Dedifferentiated amniotic fluid mesenchymal stem cell (primary cell): ENCODE measurements around the gene ELMOD1.
"Not testable (repeated sequence)": the region's sequence is repeated elsewhere in the genome, so short reads cannot be mapped to it uniquely, and the experiment has no call there.

Source experiments
- DNase-seq: peaks from one replicate; pipeline ENCODE4 v3.0.0-alpha.2; 2016; ENCODE audit errors: extremely low spot score

Gene ELMOD1

DNA sequence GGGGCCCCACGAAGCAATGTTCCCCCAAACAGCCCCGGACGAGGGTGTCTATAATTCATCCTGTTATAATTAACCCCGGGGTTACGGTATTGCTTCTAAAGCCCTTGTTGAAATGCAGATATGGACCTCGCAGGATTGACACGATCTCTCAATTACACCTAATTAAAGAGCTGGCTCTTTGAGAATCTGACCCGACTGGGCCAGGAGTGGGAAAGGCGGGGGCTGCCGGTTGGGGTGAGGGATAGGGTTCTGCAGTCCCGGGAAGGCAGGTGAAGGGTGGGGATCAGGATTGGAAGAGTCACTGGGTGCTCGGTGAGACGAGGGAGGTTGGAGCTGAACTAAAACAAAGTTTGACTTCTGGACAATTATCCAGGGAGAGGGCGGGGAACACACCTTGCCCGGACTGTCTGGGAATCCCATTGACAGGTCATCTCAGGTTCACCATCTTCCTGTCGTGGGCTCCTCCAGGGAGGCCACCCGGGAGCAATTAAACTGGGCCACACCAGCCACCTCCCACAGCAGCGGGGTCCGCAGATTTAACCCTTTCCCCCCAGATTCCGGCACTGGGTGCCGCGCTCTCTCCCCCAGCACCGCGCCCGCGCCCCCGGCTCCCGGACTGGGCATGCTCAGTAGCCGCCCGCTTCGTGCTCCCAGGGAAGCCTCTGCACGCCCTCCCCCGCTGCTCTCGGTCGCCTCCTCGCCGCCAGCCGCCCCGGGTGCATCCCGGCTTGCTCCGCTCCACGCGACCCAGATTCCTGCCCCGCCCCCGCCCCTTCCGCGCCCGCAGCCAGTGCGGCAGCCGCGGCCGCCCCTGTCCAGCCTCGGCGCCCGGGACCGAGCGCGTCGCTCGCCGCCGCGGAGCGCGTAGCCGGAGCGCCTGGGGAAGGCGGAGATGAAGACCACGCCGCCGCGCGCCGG lies at the start of gene ELMOD1:
ELMOD1 (plus strand) TSS at position 688 of the 918 bp plus-strand sequence. CDS start 27,043 bp downstream, outside the sequence.
- DNase-seq, result no peak

DNA sequence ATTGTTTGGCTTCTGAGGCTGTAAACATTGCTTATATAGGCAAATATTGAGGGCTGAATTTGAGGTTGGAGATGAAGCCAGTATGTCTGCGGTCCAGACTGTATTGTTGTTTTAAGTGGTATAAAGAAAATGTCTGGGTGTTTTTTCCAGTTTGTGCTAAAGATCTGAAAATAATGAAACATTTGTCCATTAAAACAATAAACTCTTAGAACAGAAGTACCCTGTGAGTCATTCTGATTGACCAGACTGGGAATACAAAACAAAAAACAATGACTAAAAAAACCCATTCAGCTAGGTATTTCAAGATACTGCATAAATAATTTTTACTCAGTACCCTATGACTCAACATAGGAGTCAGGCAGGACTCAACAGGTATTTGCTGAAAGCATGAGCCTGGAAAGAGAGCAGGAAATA lies 45.8 kb upstream of the ELMOD1 start:
- no peak for DNase-seq

DNA sequence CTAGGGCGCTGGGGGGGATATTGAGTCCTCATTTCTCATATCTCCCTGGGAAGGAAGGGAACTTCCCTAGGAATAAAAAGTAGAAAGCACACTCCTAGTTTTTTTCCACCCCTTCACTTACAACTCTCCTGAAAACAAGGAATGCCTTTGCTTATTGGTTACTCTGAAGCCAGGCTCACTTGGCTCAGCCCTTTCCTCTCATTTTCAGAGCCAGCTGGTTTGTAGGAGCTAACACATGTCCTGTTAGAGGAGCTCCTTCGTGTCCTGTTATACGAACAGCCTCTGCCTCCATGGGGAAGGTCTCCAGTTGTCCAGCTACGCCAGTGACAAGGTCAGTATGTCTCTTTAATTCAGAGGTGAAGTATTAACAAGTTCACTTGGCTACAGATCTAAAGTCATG lies 43.0 kb upstream of the ELMOD1 start:
- DNase-seq, result no peak

DNA sequence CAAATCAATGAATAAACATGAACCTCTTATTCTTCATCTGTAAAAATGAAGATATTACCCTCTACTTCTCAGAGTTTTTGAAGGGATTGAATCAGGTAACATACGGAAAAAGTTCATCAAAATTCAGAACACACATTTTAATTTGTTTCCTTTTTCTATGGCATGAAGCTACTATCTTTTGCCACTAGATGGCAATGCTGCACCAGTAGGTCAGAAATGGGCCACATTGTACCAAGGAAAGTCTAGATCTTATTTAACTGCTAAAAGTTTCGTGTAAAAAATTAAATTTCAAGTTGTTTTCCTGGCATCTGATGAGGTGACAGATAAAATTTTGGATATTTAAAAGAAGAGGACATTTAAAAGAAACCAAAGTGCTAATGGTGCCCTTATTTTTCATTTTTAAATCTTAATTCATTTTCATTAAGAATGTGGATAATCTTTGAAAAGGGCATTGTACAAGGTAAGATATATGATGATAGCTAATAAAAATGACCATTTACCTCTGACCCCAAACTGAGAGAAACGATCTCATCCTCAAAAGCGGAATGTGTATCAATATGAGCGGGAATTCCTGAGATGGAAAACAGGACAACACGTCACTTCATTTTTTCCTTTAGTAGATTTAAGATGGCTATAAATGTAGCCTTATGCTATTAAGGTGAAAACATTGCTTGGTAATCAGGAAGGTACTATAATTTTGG lies 41.5 kb upstream of the ELMOD1 start:
- DNase-seq, result peak; percentile 68

DNA sequence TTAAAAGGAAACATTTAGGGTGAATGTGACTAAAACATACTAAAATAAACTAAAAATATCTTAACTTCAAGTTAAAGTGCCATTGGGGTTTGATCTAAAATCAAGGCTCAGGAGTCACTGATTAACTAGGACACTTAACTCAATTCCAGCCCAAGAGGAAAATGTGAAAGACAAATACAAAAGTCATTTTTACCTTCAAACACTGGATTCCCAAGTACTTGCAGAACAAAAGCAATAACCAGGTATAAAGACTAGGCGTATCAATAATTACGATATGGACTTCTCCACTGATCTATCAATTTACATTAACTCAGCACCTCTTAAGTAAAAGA lies 41.0 kb upstream of the ELMOD1 start:
- DNase-seq, result no peak

DNA sequence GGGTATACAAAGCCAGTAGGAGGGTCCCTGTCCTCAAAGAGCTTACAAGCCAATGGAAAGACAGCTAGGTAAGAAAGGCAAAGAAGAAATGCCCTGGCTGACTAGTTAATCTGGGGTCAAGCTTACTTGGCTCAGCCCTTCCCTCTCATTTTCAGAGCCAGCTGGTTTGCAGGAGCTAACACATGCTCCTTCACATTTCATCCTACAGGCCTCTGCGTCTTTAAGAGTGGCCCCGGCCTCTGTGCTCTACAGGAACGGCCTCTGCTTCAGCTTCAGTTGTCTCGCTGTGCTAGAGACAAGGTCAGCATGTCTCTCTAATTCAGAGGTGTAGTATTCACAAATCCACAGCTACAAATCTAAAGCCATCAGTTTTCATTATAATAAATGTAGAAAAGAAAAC lies 40.6 kb upstream of the ELMOD1 start:
- no peak for DNase-seq

DNA sequence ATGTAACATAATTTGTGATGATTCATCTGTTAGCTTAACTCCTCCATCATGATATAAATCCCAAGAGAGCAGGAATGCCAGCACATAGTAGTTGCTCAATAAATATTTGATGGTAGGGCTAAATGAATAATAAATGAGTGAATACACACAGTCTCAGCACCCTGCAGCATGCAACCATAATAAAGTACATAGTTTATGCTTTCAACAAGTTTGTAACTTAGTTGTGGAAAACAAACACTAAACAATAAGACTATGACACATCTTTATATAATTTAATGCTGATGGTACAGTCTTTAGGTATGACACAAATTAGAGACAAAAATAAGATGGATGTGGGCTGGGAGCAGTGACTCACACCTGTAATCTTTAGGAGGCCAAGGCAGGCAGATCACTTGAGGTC lies 29.3 kb upstream of the ELMOD1 start:
- DNase-seq, result no peak

DNA sequence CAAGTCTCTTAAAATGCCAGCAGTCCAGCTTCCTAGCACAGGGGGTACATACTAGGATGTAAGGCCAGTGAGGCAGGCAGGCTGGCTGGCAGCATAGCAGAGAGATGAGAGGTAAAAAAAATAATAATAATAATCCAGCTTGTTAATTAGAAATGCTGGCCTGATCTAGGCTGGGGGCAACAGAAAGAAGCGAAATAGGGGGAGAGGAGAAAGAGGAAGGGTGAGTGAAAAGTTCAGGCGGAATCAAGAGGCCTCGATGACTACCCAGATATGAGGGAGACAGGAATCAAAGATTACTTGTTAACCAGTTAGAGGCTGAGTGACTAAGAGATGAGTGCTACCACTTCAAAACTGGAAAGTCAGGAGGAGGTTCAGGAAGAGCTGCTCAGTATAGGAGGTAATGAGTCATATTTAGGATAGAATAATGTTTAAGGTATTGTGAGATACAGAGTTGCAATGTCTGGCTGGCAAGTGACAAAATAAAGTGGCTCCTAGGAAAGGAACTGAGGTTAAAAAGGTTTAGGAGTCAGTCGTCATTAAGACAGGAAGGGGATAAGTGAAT lies 28.2 kb upstream of the ELMOD1 start:
- no peak for DNase-seq

DNA sequence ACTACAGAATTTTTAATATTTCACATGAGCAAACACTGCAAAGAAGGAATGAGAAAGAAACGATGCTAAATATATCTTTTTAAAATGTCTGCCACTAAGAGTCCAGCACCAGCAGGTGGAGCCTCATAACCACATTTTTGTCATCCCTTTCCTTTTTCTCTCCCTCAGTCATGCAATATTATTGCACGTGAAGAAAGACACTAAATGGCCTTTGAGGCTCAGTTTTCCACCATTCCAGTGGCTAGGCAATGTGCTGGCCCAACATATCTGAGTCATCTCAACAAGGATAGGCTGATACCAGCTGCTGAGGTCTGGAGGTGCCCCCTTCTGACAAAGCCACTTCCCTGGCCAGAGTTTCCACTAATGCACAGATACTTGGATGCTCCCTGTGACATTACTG lies 27.2 kb upstream of the ELMOD1 start:
- peak; percentile 81 for DNase-seq

DNA sequence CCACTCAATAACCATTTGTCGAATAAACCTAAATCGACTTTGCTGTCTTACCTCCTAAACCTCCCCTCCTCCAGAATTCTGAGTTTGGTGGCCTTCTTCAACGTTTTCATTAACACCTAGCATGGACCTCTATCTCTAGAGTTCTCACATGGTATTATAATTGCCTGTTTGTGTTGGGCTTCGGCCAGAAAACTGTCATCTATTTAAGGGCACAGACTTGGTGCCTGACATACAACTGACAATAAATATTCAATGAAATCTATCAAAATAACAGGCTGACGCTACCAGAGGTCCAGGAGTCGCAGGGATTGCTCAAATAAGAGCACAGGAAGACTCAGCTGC lies 26.1 kb upstream of the ELMOD1 start:
- no peak for DNase-seq

DNA sequence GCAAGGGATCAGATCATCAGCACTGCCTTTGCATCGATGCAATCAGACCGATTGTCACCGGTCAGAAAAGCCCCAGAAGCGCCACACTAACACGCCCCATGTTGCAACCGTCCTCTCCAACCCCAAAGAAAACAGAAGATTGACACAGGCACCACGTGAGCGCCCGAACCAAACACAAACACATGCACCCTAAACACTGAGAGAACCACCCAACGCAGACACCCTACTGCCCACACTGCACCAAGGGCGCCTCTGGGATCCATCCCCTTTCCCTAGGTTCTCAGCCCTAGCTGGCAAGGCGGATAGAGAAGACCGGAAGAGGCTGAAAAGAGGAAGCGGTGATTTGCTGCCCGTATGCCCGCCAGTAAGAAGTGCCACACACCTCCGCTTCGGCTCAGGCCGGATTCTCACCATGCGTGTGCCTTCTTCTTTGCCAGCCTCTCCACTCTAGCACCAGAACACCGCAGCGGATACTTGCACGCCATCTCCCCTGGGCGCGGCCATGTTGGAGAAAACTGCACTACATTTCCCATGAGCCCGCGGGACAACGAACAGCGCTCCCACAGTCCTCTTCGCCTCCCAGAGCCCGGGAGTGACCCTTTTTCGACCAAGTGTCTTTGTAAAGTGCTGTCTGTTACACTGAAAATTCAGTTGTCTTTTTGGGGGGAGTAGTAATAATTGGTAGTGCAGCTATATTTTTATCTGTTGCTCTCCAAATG lies 25.6 kb upstream of the ELMOD1 start, which contains the start of gene ALKBH8:
ALKBH8 (minus strand) TSS at position 517 of the 719 bp plus-strand sequence. CDS start 4,842 bp downstream, outside the sequence.
- peak; percentile 79 for DNase-seq

DNA sequence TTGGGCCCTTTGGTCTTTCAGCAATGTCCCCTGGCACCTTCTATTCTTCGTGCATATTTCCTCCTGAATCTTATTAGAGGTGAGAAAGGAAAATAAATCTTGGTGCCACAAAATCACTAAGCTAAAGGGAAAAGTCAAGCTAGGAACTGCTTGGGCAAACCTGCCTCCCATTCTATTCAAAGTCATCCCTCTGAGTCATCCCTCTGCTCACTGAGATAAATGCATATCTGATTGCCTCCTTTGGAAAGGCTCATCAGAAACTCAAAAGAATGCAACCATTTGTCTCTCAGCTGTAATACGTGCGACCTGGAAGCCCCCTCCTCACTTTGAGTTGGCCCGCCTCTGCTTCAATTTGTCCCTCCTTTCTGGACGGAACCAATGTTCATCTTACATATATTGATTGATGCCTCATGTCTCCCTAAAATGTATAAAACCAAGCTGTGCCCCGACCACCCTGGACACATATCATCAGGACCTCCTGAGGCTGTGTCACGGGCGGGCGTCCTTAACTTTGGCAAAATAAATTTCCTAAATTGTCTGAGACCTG lies 24.9 kb upstream of the ELMOD1 start:
- not testable (repeated sequence) for DNase-seq

DNA sequence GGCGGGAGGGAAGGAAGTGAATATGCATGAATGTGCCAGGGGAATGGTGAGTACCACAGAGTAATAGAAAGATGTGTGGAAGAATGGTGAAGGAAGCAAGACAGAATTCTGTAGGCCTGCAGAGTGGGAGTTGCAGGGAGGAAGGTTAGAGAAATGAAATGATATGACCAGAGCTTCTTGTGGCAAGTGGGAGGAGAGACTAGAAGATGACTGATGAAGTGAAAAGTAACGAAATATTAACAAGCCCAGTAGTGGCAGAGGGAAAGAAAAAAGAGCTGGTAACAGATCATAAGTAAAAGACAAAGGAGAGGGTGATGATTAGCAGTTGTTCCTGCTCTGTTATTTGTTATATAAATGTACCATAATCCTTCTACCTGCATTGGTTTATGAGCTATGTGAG lies 24.4 kb upstream of the ELMOD1 start:
- no peak for DNase-seq

DNA sequence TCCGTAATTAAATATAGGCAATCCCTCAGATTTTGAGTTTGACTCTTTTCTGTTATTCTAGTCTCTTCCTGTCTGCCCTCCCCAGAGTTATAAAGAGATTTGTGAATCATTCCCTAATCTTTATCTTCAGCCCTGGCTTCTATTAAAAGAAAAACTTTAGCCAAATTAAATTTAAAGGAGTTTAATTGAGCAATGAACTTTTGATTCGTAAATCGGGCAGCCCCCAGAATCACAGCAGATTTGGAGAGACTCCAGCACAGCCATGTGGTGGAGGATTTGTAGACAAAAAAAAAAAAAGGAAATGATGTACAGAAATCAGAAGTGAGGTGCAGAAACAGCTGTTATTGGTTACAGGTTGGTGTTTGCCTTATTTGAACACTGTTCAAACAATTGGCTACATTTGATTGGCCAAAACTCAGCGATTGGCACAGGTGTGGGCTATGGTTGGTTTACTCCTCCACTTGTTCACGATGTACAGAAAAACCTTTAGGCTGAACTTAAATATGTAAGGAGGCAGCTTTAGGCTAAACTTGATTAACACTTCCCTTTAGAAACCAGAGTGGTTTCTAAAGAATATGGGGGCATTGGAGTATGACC lies 23.1 kb upstream of the ELMOD1 start:
- DNase-seq, result no peak

DNA sequence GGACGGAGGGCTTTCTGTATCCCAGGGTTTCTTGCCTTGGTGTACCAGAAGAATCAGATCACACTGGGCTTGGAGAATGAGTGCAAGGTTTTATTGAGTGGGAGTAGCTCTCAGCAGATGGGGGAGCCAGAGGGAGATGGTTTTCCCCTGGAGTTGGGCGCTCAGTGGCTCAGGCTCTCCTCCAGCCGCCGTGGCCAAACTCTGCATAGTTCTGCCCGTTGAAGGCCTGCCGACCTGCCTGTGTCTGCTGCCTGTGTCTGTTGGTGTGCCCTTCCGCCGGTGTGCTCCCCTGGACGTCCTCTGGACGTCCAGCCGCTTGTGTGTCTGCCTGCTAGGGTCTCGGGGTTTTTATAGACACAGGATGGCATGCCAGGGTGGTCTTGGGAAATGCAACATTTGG lies 20.9 kb upstream of the ELMOD1 start:
- no peak for DNase-seq

DNA sequence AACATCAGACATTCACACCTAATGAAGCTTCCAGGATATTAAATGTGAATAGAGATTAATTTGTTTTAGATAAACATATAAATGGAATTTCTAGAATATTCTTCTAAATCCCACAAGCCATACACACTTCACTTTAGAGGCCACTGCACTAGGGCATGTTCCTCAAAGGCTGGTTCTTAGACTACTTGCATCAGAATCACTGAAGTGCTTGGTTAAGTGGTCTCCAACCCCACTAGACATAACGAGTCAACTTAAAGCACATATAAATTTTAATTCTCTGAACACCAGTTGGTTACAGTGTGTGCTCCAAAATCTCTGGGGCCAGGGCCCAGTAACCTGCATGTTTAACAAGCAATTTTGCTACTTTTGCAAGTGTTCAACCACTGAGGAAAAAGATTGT lies 17.5 kb upstream of the ELMOD1 start:
- no peak for DNase-seq

DNA sequence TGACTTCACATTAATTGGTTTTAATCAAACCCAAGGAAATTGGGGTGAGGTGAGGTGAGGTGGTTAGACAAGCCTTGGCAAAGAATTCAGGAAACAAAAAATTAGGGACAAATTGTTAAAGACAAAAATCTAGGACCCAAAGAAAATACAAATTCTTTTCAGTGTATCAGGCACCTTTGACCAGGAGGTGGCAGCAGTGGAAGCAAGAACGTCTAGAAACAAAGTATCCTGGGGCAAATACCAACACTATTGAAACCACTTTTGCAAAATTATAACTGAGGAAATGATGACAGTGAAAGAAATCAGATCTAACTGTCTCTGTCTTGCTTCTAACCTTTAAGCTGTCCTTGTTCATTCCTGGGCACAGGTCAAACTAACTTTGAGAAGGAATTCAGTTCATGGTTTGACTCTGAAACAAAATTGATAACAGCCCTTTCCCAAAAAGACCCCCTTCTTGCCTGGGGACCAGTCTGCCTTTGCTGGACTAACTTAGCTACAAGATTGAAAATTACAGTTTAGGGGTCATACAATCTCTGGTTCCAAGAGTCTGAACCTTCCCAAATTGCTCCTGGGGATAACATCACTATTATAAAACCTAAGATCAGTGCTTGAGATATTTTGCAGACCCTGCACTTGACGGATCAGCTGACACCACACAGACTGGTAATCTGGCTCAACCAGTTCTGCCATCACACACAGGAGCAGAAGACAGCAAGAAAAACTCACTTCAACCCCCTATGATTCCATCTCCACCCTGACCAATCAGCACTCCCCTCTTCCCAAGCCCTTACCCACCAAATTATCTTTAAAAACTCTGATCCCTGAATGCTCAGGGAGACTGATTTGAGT lies 14.2 kb upstream of the ELMOD1 start:
- DNase-seq, result peak; percentile 85

DNA sequence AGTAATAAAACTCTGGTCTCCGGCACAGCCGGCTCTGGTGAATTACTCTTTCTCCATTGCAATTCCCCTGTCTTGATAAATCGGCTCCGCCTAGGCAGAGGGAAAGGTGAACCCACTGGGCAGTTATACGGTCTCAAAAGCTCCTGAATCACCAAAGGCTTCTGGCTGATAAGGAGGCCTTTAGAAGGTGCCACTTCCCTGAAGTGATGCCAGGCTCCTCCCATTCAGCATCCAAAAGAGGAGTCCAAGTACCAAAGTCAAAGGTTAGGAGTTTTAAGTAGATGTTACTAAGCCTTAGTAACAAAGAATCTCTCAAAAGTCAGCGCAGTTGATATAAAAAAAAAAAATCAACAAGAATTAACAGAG lies 13.6 kb upstream of the ELMOD1 start:
- DNase-seq, result no peak

DNA sequence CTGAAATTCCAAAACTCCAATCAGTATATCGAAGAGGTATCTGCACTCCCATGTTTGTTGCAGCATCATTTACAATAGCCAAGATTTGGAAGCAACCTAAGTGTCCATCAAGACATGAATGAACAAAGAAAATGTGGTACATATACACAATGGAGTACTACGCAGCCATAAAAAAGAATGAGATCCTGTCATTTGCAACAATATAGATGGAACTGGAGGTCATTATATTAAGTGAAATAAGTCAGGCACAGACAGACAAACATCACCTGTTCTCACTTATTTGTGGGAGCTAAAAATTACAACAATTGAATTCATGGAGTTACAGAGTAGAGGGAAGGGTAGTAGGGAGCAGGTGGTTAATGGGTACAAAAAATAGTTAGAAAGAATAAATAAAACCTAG lies 11.8 kb upstream of the ELMOD1 start:
- DNase-seq, result not testable (repeated sequence)

DNA sequence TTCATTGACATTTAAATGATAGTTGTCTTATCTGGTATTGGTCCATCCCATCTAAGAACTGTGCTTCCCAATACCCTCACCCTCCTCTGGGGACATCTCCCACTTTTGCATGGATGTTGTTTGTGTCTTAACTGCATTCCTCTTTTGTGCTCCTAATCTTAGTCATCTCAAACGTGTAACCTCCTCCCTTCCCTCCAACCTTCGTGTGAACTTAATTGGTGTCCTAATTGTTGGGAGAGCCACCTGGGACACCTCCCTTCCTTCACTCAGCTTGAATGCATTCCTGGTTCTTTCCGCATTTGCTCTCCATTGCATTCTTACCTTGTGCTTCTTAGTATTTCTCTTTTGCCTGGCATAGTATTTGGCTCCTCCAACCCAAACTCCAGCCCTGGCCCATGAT lies 9.8 kb upstream of the ELMOD1 start:
- DNase-seq, result no peak
